ENCODE data around the gene BICRA.

GRCh38 chr19:47696635-47697034, 87.7 kb downstream of the BICRA start:
- TF ChIP-seq CTCF (conservative IDR thresholded peaks at IDR 0.05; ENCODE audit: low read depth, low read length) (no peak), EZH2 (IDR thresholded peaks at IDR 0.05; ENCODE audit: borderline replicate concordance, low read depth, low read length, poor library complexity, severe bottlenecking) (no peak)
